GM12878 (cell line): ENCODE data around the gene MKX. TPM values are rescaled to one million over a fixed set of nuclear protein-coding genes. Genes with fewer than 3 reads are reported as not detected.

Experiments
- ATAC-seq: fragments of 200-7000 bp; cut with Tn5 transposase; 3 replicates; pipeline ENCODE4 v1.9.1; 2020; ENCODE audit warnings: mild to moderate bottlenecking, moderate library complexity
- BruUV-seq: library from RNA; stranded (reverse); fragments of 400-500 nt; replicated peaks from 2 replicates; lab custom pipeline; 2021; lab: Mats Ljungman, UMichigan
- CTCF ChIA-PET: fragments of 300-600 bp; sonication (Branson Sonifier 250); formaldehyde crosslinking; extraction: SDS; loops from one replicate; lab custom pipeline; 2021; ENCODE audit warnings: inconsistent platforms; lab: Yijun Ruan, JAX
- POLR2A ChIA-PET: fragments of 350-600 bp; formaldehyde crosslinking; extraction: SDS; loops from one replicate; lab custom pipeline; 2021; ENCODE audit warnings: inconsistent platforms; lab: Charles Lee
- RAD21 ChIA-PET: fragments of 300-600 bp; sonication (Branson Sonifier 250); formaldehyde crosslinking; loops from one replicate; lab custom pipeline; 2023; ENCODE audit warnings: antibody characterized with exemption; ENCODE audit not compliant: unreplicated experiment; lab: Charles Lee
- SMC1A ChIA-PET: fragments of 300-600 bp; sonication (Branson Sonifier 250); formaldehyde crosslinking; loops from one replicate; lab custom pipeline; 2023; ENCODE audit not compliant: unreplicated experiment, uncharacterized antibody; lab: Charles Lee
- DNase-seq: peaks from one replicate; pipeline ENCODE4 v3.0.0-alpha.2; 2011; ENCODE audit warnings: low read depth, low spot score
- FAIRE-seq: peaks from 3 replicates; lab custom pipeline; 2011; peaks lifted over from hg19 to GRCh38; lab: Jason Lieb, UNC
- H2AFZ ChIP-seq: 2 replicates; pipeline ENCODE4 v1.6.0; 2011; ENCODE audit warnings: low read depth, low read length, control low read depth; ENCODE audit not compliant: control insufficient read depth
- H3K27ac ChIP-seq: 2 replicates; pipeline ENCODE4 v1.5.1; 2011; ENCODE audit warnings: control low read depth; ENCODE audit not compliant: control insufficient read depth, insufficient read depth
- H3K27me3 ChIP-seq, 2 experiments: replicated peaks in 1 of 2; 2 replicates each; pipeline versions ENCODE4 v1.6.0 to v1.6.1; 2011; ENCODE audit warnings: low read length in 1 of 2; ENCODE audit not compliant: control insufficient read depth in 2 of 2, insufficient read depth in 2 of 2
- H3K36me3 ChIP-seq, 2 experiments: 2 replicates each; pipeline ENCODE4 v1.5.1; 2011; ENCODE audit warnings: low read length in 1 of 2; ENCODE audit not compliant: control insufficient read depth in 2 of 2, insufficient read depth in 2 of 2
- H3K4me1 ChIP-seq: 2 replicates; pipeline ENCODE4 v1.6.1; 2011; ENCODE audit warnings: mild to moderate bottlenecking, low read length, moderate library complexity, mixed read lengths; ENCODE audit not compliant: control insufficient read depth, insufficient read depth
- H3K4me2 ChIP-seq: 2 replicates; pipeline ENCODE4 v1.6.0; 2011; ENCODE audit warnings: control low read depth; ENCODE audit not compliant: control insufficient read depth, insufficient read depth
- H3K4me3 ChIP-seq: fragments of 200-600 bp; sonication (generic); 2 replicates; pipeline ENCODE4 v1.5.1; 2016
- H3K79me2 ChIP-seq: 2 replicates; pipeline ENCODE4 v1.6.0; 2011; ENCODE audit warnings: low read length; ENCODE audit not compliant: control insufficient read depth, insufficient read depth
- H3K9ac ChIP-seq: 2 replicates; pipeline ENCODE4 v1.8.0; 2011; ENCODE audit warnings: low read length, control low read depth, mixed read lengths; ENCODE audit not compliant: control insufficient read depth, insufficient read depth
- H3K9me3 ChIP-seq: replicated peaks from 3 replicates; pipeline ENCODE4 v1.5.1; 2011; ENCODE audit warnings: mild to moderate bottlenecking, low read length; ENCODE audit not compliant: control insufficient read depth, insufficient read depth
- H4K20me1 ChIP-seq: 2 replicates; pipeline ENCODE4 v1.6.0; 2011; ENCODE audit not compliant: control insufficient read depth, insufficient read depth
- DPF2 ChIP-seq: fragments of 450-650 bp; IDR thresholded peaks from 2 replicates; pipeline ENCODE4 v1.6.1; 2017; ENCODE audit warnings: mild to moderate bottlenecking
- GABPA ChIP-seq: IDR thresholded peaks from 2 replicates; pipeline ENCODE4 v1.6.1; 2014; ENCODE audit warnings: antibody characterized with exemption, low read depth, mild to moderate bottlenecking, inconsistent platforms
- HDAC2 ChIP-seq: fragments of 200-600 bp; sonication (generic); IDR thresholded peaks from 2 replicates; pipeline ENCODE4 v1.6.1; 2017
- HDGF ChIP-seq: fragments of 450-650 bp; IDR thresholded peaks from 2 replicates; pipeline ENCODE4 v1.6.1; 2016; ENCODE audit warnings: antibody characterized with exemption
- KAT2A ChIP-seq: conservative IDR thresholded peaks from 2 replicates; pipeline ENCODE4 v1.6.1; 2011; ENCODE audit warnings: low read depth, low read length; ENCODE audit not compliant: control insufficient read depth
- MXI1 ChIP-seq: fragments of 150-350 bp; IDR thresholded peaks from 2 replicates; pipeline ENCODE4 v1.6.1; 2011; ENCODE audit warnings: low read depth, mild to moderate bottlenecking, inconsistent platforms, low read length, improper control_type of control experiment
- NFYA ChIP-seq: IDR thresholded peaks from 2 replicates; pipeline ENCODE4 v1.6.1; 2011; ENCODE audit warnings: low read depth, mild to moderate bottlenecking, low read length, improper control_type of control experiment, borderline replicate concordance
- NR2F1 ChIP-seq: fragments of 450-650 bp; conservative IDR thresholded peaks from 2 replicates; pipeline ENCODE4 v1.6.1; 2017; ENCODE audit warnings: mild to moderate bottlenecking
- ZNF687 ChIP-seq: fragments of 450-650 bp; IDR thresholded peaks from 2 replicates; pipeline ENCODE4 v1.6.1; 2017; ENCODE audit warnings: mild to moderate bottlenecking, moderate library complexity
- WGBS: methylation state at CpG from one replicate; pipeline ENCODE4 v1.1.6; 2016; ENCODE audit warnings: low lambda C conversion rate; ENCODE audit not compliant: insufficient replicate concordance, insufficient coverage; ENCODE audit errors: missing lambda C conversion rate; 5-methylcytosine and 5-hydroxymethylcytosine counted together
- in situ Hi-C: fragments of 300-500 bp; cut with MboI; formaldehyde crosslinking; loops from 9 replicates; pipeline ENCODE4 v1.14.3; 2018; ENCODE audit warnings: mixed read lengths
- intact Hi-C: fragments of 100-400 bp; cut with micrococcal nuclease; formaldehyde crosslinking; loops from one replicate; pipeline ENCODE4 v1.14.2; 2022; ENCODE audit not compliant: unreplicated experiment
- polyA plus RNA-seq, 11 experiments: library from polyadenylated mRNA; depleted of rRNA in 4 of 11; unstranded in 6 of 11; stranded (reverse) in 5 of 11; fragments of >200 nt; fragmentation: Nextera tagmentation in 4 of 11; fragmentation: Illumina TruSeq in 1 of 11; extraction: Ambion mirVana in 4 of 11; extraction: Trizol in 1 of 11; gene quantifications; 1 replicate in 1 of 11; 2 replicates in 10 of 11; pipeline versions ENCODE4 v1.2.1 to v1.2.3, GENCODE V29; 2011 to 2016; ENCODE audit warnings: inconsistent platforms in 2 of 11, missing spikeins in 2 of 11, low read depth in 1 of 11
- total RNA-seq, 4 experiments: library from RNA; depleted of rRNA in 3 of 4; stranded (reverse); fragments of >200 nt in 3 of 4; fragmentation: Illumina TruSeq in 1 of 4; extraction: Trizol in 1 of 4; gene quantifications; 2 replicates each; pipeline versions ENCODE4 v1.2.1 to v1.2.3, GENCODE V29; 2013 to 2021

The MKX gene
- total and polyA plus RNA-seq, 10 of the 15 experiments (the other 5 are each of a cell fraction or from before 2014, with no cell fraction given): not detected

GRCh38 chr10:27713941-27714340 lies 31.7 kb downstream of the MKX start:
- ChIA-PET RAD21 (no interaction called here), POLR2A (no interaction called here), SMC1A (no interaction called here), CTCF (no interaction called here)
- H3K4me1 ChIP-seq: no peaks in the 10 kb centered on the region
- FAIRE-seq: no peak
- no peak overlapping the region for H3K9ac ChIP-seq
- H4K20me1 ChIP-seq: no peaks in the 10 kb centered on the region
- TF ChIP-seq DPF2 (no peak), ZNF687 (no peak), GABPA (no peak), NR2F1 (no peak), HDAC2 (no peak), KAT2A (no peak), HDGF (no peak), NFYA (no peak), MXI1 (no peak)
- intact Hi-C loops: no loop called here
- no peaks in the 10 kb centered on the region for H3K79me2 ChIP-seq
- BruUV-seq: no TSS peak
- no peak overlapping the region for H3K4me2 ChIP-seq
- no peaks in the 10 kb centered on the region for H3K36me3 ChIP-seq
- no peak for DNase-seq
- H3K4me3 ChIP-seq: no peak overlapping the region
- no peak overlapping the region for H2AFZ ChIP-seq
- H3K9me3 ChIP-seq: no peaks in the 10 kb centered on the region
- 36% methylated on average over 3 of the region's 3 CpGs for WGBS
- no peaks in the 10 kb centered on the region for H3K27me3 ChIP-seq
- no peak for ATAC-seq
- H3K27ac ChIP-seq: no peak overlapping the region
- in situ Hi-C loops: no loop called here
